Left lung (tissue), 10 donors: Measurements from ENCODE around the gene SHANK2. TPM values are rescaled to one million over a fixed set of nuclear protein-coding genes. Genes with fewer than 3 reads are reported as not detected.

Experiments used
- ATAC-seq: fragments of 200-7000 bp; cut with Tn5 transposase; one replicate; pipeline ENCODE4 v1.9.1; 2020; ENCODE audit warnings: moderate library complexity
- DNase-seq, 4 donors: peaks; one replicate each; pipeline ENCODE4 v3.0.0-alpha.2; 2013 to 2020
- H3K27ac ChIP-seq, 2 donors: fragments of 200-600 bp; sonication (generic) in 1 of 2; one replicate each; pipeline versions ENCODE4 v1.5.0 to v1.8.0; 2020 to 2021
- H3K27me3 ChIP-seq, 2 donors: fragments of 200-600 bp; sonication (generic) in 1 of 2; one replicate each; pipeline versions ENCODE4 v1.5.0 to v1.8.0; 2020 to 2021
- H3K36me3 ChIP-seq, 2 donors: fragments of 200-600 bp; sonication (generic) in 1 of 2; one replicate each; pipeline versions ENCODE4 v1.5.0 to v1.8.0; 2020 to 2021
- H3K4me1 ChIP-seq, 2 donors: fragments of 200-600 bp; one replicate each; pipeline ENCODE4 v1.8.0; 2021
- H3K4me3 ChIP-seq, 2 donors: fragments of 200-600 bp; sonication (generic) in 1 of 2; one replicate each; pipeline versions ENCODE4 v1.5.0 to v1.8.0; 2020 to 2021; ENCODE audit warnings: mild to moderate bottlenecking in 1 of 2
- H3K9me3 ChIP-seq, 2 donors: fragments of 200-600 bp; sonication (generic) in 1 of 2; one replicate each; pipeline versions ENCODE4 v1.5.0 to v1.8.0; 2020 to 2021
- CTCF ChIP-seq, 2 donors: fragments of 200-600 bp; sonication (generic) in 1 of 2; IDR thresholded peaks; one replicate each; pipeline versions ENCODE4 v1.5.0 to v1.8.0; 2021; ENCODE audit warnings: antibody characterized with exemption in 2 of 2
- intact Hi-C, 2 donors: fragments of 100-400 bp; cut with DNase I; formaldehyde crosslinking; loops; one replicate each; pipeline versions ENCODE4 v1.11.2 to v1.14.2; 2022
- polyA plus RNA-seq, 6 donors: library from polyadenylated mRNA; unstranded; fragments of 120-200 nt; gene quantifications; one replicate each; pipeline ENCODE4 v1.2.1, GENCODE V29; 2013; ENCODE audit not compliant: insufficient read length in 6 of 6
- total RNA-seq, 2 donors: library from RNA; stranded (reverse); fragmentation: NEBNext Ultra II Directional; extraction: Animal tissue kit (Norgen Biotek cat#: 25700); gene quantifications; one replicate each; pipeline ENCODE4 v1.2.1, GENCODE V29; 2021
- donor health status: DM: no; HTN: yes; CAD: no.
- donor health status: DM: no; HTN: no; CAD: no.

SHANK2 gene
- total and polyA plus RNA-seq, 8 donors: 22.0 to 44.0 (median 26.5) TPM

DNA sequence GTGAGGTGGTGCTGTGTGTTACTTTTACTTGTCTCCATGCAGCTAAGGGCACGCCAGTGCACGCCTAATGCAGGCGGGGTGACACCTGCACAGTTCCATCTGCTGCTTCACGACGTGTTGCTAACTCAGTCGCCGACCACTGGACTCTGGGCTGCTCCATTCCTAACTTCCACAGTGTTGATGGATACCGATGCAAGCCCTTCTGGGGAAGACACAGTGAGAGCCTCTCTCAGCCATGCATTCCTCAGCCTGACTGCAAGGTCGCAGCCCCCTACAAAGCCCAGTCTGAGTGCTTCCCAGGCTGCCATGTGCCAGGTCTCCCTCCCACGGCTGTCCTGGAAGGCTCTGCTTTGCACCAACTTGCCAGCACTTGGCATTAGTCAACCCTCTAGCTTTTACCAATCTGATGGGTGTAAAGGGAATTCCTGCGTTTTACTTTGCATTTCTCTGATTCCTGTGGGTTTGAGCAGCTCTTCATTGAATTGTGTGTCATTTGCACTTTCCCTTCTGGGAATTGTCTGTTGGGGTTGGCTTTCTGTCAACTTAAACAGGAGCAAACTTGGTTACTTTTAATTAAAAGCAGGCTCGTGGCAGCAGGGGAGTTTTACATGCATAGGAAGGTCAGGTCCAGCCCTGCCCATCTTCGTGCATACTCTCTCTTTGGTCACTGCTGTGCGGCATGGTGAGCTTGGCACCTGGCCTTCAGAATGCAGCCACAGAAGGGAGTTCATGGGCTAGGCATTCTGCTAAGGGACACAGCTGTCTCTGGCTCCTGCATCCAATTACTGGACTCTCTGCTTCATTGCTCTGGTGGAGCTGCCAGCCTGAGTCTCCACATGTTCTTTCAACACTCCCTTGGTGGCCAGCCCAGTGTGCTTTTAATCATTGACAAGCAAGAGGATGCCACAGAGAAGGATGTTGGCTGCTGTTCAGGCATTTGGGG, 34.6 kb upstream of the SHANK2 start:
- peaks cover 5 to 7% of the 10 kb centered on the region in 2 donors for H3K4me1 ChIP-seq
- ATAC-seq: peak; percentile 63
- no peak overlapping the region for H3K4me3 ChIP-seq
- intact Hi-C loops: no loop called here
- DNase-seq: peak in 1 of 4 donors; percentile 51
- no peaks in the 10 kb centered on the region for H3K27me3 ChIP-seq
- peaks cover 0 to 12% of the 10 kb centered on the region in 2 donors for H3K9me3 ChIP-seq
- peak overlapping the region in 1 of 2 donors; percentile 33 for H3K27ac ChIP-seq
- H3K36me3 ChIP-seq: no peaks in the 10 kb centered on the region
- TF ChIP-seq CTCF (IDR thresholded peaks at IDR 0.05): no peak

DNA sequence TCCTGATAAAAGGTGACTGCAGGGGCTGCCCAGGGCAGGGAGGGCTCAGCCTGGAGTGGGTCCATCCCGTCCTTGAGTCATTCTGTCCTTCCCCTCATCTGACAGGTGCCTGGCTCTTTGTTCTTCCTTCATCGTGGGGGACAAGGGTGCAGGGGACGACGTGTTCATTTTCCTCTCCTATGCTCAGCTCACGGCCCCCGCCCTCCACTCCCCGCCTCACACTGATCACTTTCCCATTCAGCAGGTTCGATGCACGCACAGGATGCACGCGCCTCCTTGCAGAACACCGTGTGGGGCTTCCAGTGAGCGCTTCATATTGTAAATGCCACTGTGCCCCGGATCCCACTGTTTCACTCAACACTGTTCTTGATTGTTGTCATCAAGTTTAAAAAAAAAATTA, 32.7 kb upstream of the SHANK2 start:
- TF ChIP-seq CTCF (IDR thresholded peaks at IDR 0.05): no peak
- no peak overlapping the region for H3K27ac ChIP-seq
- intact Hi-C loops: no loop called here
- DNase-seq (no peak), ATAC-seq (no peak)
- no peak overlapping the region for H3K4me3 ChIP-seq
- no peaks in the 10 kb centered on the region for H3K27me3 ChIP-seq
- H3K4me1 ChIP-seq: peaks cover 5 to 7% of the 10 kb centered on the region in 2 donors
- no peaks in the 10 kb centered on the region for H3K36me3 ChIP-seq
- peaks cover 0 to 6% of the 10 kb centered on the region in 2 donors for H3K9me3 ChIP-seq

DNA sequence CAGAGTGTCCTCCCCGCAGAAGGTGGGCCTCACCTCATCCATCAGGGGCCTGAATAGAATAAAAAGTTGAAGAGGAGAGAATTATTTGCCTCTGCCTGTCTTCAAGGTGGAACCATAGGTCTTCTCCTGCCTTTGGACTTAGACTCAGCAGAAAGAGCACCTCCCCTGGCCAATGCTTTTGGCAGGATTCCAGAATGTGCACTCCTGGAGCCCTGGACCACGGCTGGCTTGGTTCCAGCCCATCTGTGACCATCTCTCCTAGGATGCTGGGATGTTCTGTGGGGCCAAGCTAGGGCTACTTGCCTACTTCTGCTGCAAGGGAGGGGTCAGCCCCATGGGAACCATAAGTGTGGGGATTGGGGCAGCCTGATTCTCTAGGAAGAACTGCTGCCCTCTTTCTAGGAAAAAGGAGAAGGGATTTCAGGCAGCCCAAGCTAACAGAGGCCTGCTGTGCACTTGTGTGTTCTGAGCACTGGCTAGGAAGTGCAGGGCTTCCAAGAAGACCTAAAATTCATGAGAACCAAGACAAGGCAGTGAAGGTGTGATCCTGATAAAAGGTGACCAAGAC, 32.2 kb upstream of the SHANK2 start:
- H3K27ac ChIP-seq: no peak overlapping the region
- H3K9me3 ChIP-seq: peaks cover 0 to 6% of the 10 kb centered on the region in 2 donors
- no peak for ATAC-seq
- no peak overlapping the region for H3K4me3 ChIP-seq
- H3K36me3 ChIP-seq: no peaks in the 10 kb centered on the region
- no peak for DNase-seq
- no peaks in the 10 kb centered on the region for H3K27me3 ChIP-seq
- no peak for TF ChIP-seq CTCF (IDR thresholded peaks at IDR 0.05)
- peaks cover 5 to 7% of the 10 kb centered on the region in 2 donors for H3K4me1 ChIP-seq
- intact Hi-C loops: no loop called here

GRCh38 chr11:71283971-71284441, 31.6 kb upstream of the SHANK2 start:
- intact Hi-C loops: no loop called here
- DNase-seq: peak in 3 of 4 donors; percentile 81 to 84 (median 82)
- H3K9me3 ChIP-seq: peaks cover 0 to 2% of the 10 kb centered on the region in 2 donors
- H3K27me3 ChIP-seq: no peaks in the 10 kb centered on the region
- TF ChIP-seq CTCF (IDR thresholded peaks at IDR 0.05): no peak
- no peaks in the 10 kb centered on the region for H3K36me3 ChIP-seq
- H3K27ac ChIP-seq: peak overlapping the region in 1 of 2 donors; percentile 44
- no peak overlapping the region for H3K4me3 ChIP-seq
- peaks cover 5 to 7% of the 10 kb centered on the region in 2 donors for H3K4me1 ChIP-seq
- peak; percentile 91 for ATAC-seq
